ENCODE measurements around the gene SBSN.

The SBSN gene

GRCh38 chr19:35474104-35474503, 54.0 kb downstream of the SBSN start:
- CTCF ChIA-PET = interaction anchor here (0.9 to 1.3 kb wide), 2 partner anchors 121 to 201 kb away, joined by 5 to 6 read pairs; no protein-coding TSS in a partner anchor
- POLR2A ChIA-PET (ENCODE audit: low non-redundant PET) = no interaction called here
- no peak for DNase-seq (ENCODE audit: low spot score)
- no peak overlapping the region for H3K27ac ChIP-seq
- TF ChIP-seq CTCF (conservative IDR thresholded peaks at IDR 0.05; ENCODE audit: low read depth) = no peak
